Chondrocyte (in vitro differentiated cells): ENCODE measurements around the gene GPC6. TPM values are rescaled to one million over a fixed set of nuclear protein-coding genes. Genes with fewer than 3 reads are reported as not detected.

Experiments
- DNase-seq: peaks from one replicate; pipeline ENCODE4 v3.0.0; 2021; ENCODE audit warnings: mixed read lengths, low spot score
- H3K27ac Mint-ChIP-seq: one replicate; pipeline ENCODE4 v1.8.0; 2021; ENCODE audit warnings: mild to moderate bottlenecking, moderate library complexity, mixed read lengths; ENCODE audit not compliant: unreplicated experiment
- H3K27me3 Mint-ChIP-seq: 2 replicates; pipeline ENCODE4 v1.8.0; 2021; ENCODE audit warnings: low read depth, mixed read lengths
- H3K36me3 Mint-ChIP-seq: 2 replicates; pipeline ENCODE4 v1.8.0; 2021; ENCODE audit warnings: low read depth, mixed read lengths
- H3K4me1 Mint-ChIP-seq: 2 replicates; pipeline ENCODE4 v1.8.0; 2021; ENCODE audit warnings: low read depth, mild to moderate bottlenecking, mixed read lengths
- H3K4me3 Mint-ChIP-seq: one replicate; pipeline ENCODE4 v1.8.0; 2021; ENCODE audit warnings: mild to moderate bottlenecking, moderate library complexity, mixed read lengths; ENCODE audit not compliant: unreplicated experiment
- H3K9me3 Mint-ChIP-seq: 2 replicates; pipeline ENCODE4 v1.8.0; 2021; ENCODE audit warnings: low read depth, mixed read lengths
- total RNA-seq: library from RNA; stranded (reverse); gene quantifications from 3 replicates; pipeline ENCODE4 v1.2.1, GENCODE V29; 2021
- TF ChIP-seq, protein P1 (sequence below): fragments of 200-600 bp; sonication (generic); IDR thresholded peaks from 2 replicates; pipeline ENCODE4 v1.5.0; 2021; ENCODE audit warnings: antibody characterized with exemption, mild to moderate bottlenecking, moderate library complexity

Gene GPC6
- total RNA-seq, 1 donor from 2014 or later = 76.1 TPM

GRCh38 chr13:94168783-94169453 lies 942.3 kb downstream of the GPC6 start:
- peak overlapping the region; percentile 60 for H3K27ac Mint-ChIP-seq
- H3K9me3 Mint-ChIP-seq = peaks cover 3% of the 10 kb centered on the region
- no peak for DNase-seq
- peaks cover 2% of the 10 kb centered on the region for H3K36me3 Mint-ChIP-seq
- peaks cover 62% of the 10 kb centered on the region for H3K4me1 Mint-ChIP-seq
- H3K4me3 Mint-ChIP-seq = no peak overlapping the region
- TF ChIP-seq, protein P1, sequence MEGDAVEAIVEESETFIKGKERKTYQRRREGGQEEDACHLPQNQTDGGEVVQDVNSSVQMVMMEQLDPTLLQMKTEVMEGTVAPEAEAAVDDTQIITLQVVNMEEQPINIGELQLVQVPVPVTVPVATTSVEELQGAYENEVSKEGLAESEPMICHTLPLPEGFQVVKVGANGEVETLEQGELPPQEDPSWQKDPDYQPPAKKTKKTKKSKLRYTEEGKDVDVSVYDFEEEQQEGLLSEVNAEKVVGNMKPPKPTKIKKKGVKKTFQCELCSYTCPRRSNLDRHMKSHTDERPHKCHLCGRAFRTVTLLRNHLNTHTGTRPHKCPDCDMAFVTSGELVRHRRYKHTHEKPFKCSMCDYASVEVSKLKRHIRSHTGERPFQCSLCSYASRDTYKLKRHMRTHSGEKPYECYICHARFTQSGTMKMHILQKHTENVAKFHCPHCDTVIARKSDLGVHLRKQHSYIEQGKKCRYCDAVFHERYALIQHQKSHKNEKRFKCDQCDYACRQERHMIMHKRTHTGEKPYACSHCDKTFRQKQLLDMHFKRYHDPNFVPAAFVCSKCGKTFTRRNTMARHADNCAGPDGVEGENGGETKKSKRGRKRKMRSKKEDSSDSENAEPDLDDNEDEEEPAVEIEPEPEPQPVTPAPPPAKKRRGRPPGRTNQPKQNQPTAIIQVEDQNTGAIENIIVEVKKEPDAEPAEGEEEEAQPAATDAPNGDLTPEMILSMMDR = no peak
- H3K27me3 Mint-ChIP-seq = no peaks in the 10 kb centered on the region

GRCh38 chr13:94169454-94170144 lies 943.0 kb downstream of the GPC6 start:
- H3K27ac Mint-ChIP-seq = peak overlapping the region; percentile 60
- no peak overlapping the region for H3K4me3 Mint-ChIP-seq

GRCh38 chr13:94170145-94170571 lies 943.6 kb downstream of the GPC6 start:
- DNase-seq = no peak
- Mint-ChIP-seq H3K4me3 (no peak overlapping the region), H3K9me3 (peaks cover 6% of the 10 kb centered on the region), H3K36me3 (peaks cover 2% of the 10 kb centered on the region), H3K27ac (peak overlapping the region; percentile 60), H3K4me1 (peaks cover 67% of the 10 kb centered on the region), H3K27me3 (no peaks in the 10 kb centered on the region)
- TF ChIP-seq, protein P1 = no peak

More at GRCh38 chr13:94169454-94170144, 943.0 kb downstream of the GPC6 start:
- peaks cover 63% of the 10 kb centered on the region for H3K4me1 Mint-ChIP-seq
- H3K27me3 Mint-ChIP-seq = no peaks in the 10 kb centered on the region
- H3K36me3 Mint-ChIP-seq = peaks cover 2% of the 10 kb centered on the region
- no peak for DNase-seq
- peaks cover 3% of the 10 kb centered on the region for H3K9me3 Mint-ChIP-seq
- TF ChIP-seq, protein P1 = no peak

GRCh38 chr13:94172416-94172815 lies 945.8 kb downstream of the GPC6 start:
- Mint-ChIP-seq H3K4me1 (peaks cover 75% of the 10 kb centered on the region), H3K36me3 (peaks cover 1% of the 10 kb centered on the region)

DNA sequence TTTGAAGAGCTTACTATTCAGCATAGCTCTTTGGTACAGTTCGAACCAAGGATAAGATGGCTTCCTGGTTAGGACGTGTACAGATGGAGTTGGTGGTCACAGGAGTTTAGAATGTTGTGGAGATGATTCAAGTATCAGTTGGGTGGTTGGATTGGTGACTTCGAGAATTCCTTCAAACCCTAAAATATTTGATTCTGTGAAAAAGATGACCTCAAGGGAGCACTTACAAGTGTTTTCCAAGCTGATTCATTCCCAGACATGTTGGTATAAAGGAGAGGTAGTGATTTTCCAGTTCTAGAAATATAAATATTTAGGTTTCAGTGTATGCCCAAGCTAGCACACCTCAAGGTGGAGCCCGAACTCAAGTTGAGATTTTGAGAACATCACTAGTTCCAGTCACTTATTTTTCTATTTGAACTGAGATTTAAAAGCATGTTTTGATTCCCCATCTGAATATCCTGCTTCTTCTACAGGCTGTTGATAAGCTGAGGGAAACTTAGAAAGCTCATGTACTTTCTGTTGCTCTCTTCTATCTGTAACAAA lies 946.8 kb downstream of the GPC6 start:
- Mint-ChIP-seq H3K4me3 (no peak overlapping the region), H3K27me3 (no peaks in the 10 kb centered on the region), H3K27ac (peak overlapping the region; percentile 77), H3K4me1 (peaks cover 79% of the 10 kb centered on the region), H3K9me3 (peaks cover 3% of the 10 kb centered on the region), H3K36me3 (no peaks in the 10 kb centered on the region)
- no peak for DNase-seq
- TF ChIP-seq, protein P1 = peak; percentile 76

More at GRCh38 chr13:94172416-94172815, 945.8 kb downstream of the GPC6 start:
- H3K9me3 Mint-ChIP-seq = peaks cover 5% of the 10 kb centered on the region
- DNase-seq = no peak
- no peak overlapping the region for H3K27ac Mint-ChIP-seq
- TF ChIP-seq, protein P1 = no peak
- no peak overlapping the region for H3K4me3 Mint-ChIP-seq
- no peaks in the 10 kb centered on the region for H3K27me3 Mint-ChIP-seq
